Neural cell (in vitro differentiated cells): ENCODE data around the gene ABCA13. TPM values are rescaled to one million over a fixed set of nuclear protein-coding genes. Genes with fewer than 3 reads are reported as not detected.

ENCODE experiments used
- H2AFZ ChIP-seq: fragments of 200-600, 300-800 bp; sonication (generic), shearing (Covaris generic); 2 replicates; pipeline ENCODE4 v1.6.0; 2014; ENCODE audit warnings: low read depth, mild to moderate bottlenecking, antibody characterized with exemption, low read length, moderate library complexity
- H3F3A ChIP-seq: fragments of 200-600 bp; shearing (Covaris generic); 2 replicates; pipeline ENCODE4 v1.6.1; 2016; ENCODE audit warnings: mild to moderate bottlenecking, moderate library complexity, mixed read lengths, antibody characterized with exemption, low read length; ENCODE audit not compliant: insufficient read depth, poor library complexity, severe bottlenecking
- H3K27ac ChIP-seq: fragments of 200-600, 300-800 bp; sonication (generic), shearing (Covaris generic); 2 replicates; pipeline ENCODE4 v1.5.1; 2014; ENCODE audit warnings: mild to moderate bottlenecking, low read length, moderate library complexity
- H3K27me3 ChIP-seq: fragments of 300-800, 200-600 bp; sonication (generic), shearing (Covaris generic); 2 replicates; pipeline ENCODE4 v1.6.0; 2014; ENCODE audit warnings: mild to moderate bottlenecking, low read depth, low read length, moderate library complexity; ENCODE audit not compliant: insufficient read depth
- H3K36me3 ChIP-seq: fragments of 300-800, 200-600 bp; sonication (generic), shearing (Covaris generic); 2 replicates; pipeline ENCODE4 v1.5.1; 2014; ENCODE audit warnings: mild to moderate bottlenecking, antibody characterized with exemption, low read length, moderate library complexity; ENCODE audit not compliant: insufficient read depth
- H3K4me2 ChIP-seq: fragments of 300-800, 200-600 bp; sonication (generic), shearing (Covaris generic); 2 replicates; pipeline ENCODE4 v1.6.0; 2014; ENCODE audit warnings: mild to moderate bottlenecking, low read length
- H3K4me3 ChIP-seq: fragments of 300-800, 200-600 bp; sonication (generic), shearing (Covaris generic); 2 replicates; pipeline ENCODE4 v1.5.1; 2014; ENCODE audit warnings: mild to moderate bottlenecking, low read length, moderate library complexity
- H3K79me2 ChIP-seq: fragments of 200-600 bp; shearing (Covaris generic); replicated peaks from 2 replicates; pipeline ENCODE4 v1.6.0; 2014; ENCODE audit warnings: mild to moderate bottlenecking, low read length, moderate library complexity; ENCODE audit not compliant: insufficient read depth
- H3K9ac ChIP-seq: fragments of 300-800, 200-600 bp; sonication (generic), shearing (Covaris generic); 2 replicates; pipeline ENCODE4 v1.6.1; 2016; ENCODE audit warnings: mild to moderate bottlenecking, low read length, mixed read lengths
- H3K9me2 ChIP-seq: fragments of 200-600 bp; shearing (Covaris generic); 2 replicates; pipeline ENCODE4 v1.6.1; 2016; ENCODE audit warnings: mild to moderate bottlenecking, low read length, mixed read lengths; ENCODE audit not compliant: insufficient read depth
- H3K9me3 ChIP-seq: fragments of 200-600, 300-800 bp; sonication (generic), shearing (Covaris generic); 2 replicates; pipeline ENCODE4 v1.6.1; 2016; ENCODE audit warnings: mild to moderate bottlenecking, mixed run types, low read length, moderate library complexity, mixed read lengths
- H4K20me1 ChIP-seq: fragments of 200-600 bp; shearing (Covaris generic); 2 replicates; pipeline ENCODE4 v1.6.1; 2016; ENCODE audit warnings: mild to moderate bottlenecking, mixed run types; ENCODE audit not compliant: insufficient read depth
- EP300 ChIP-seq: fragments of 450-650 bp; conservative IDR thresholded peaks from 2 replicates; pipeline ENCODE4 v1.6.1; 2014; ENCODE audit warnings: antibody characterized with exemption, mild to moderate bottlenecking, moderate library complexity; ENCODE audit not compliant: poor library complexity, severe bottlenecking
- EZH2 ChIP-seq: fragments of 200-600, 300-800 bp; shearing (Covaris generic), sonication (generic); IDR thresholded peaks from 2 replicates; pipeline ENCODE4 v1.6.1; 2014; ENCODE audit warnings: antibody characterized with exemption, low read length, borderline replicate concordance, mild to moderate bottlenecking; ENCODE audit not compliant: insufficient read depth, poor library complexity, severe bottlenecking
- MXI1 ChIP-seq: fragments of 450-650 bp; conservative IDR thresholded peaks from 2 replicates; pipeline ENCODE4 v1.6.1; 2014; ENCODE audit warnings: antibody characterized with exemption, mild to moderate bottlenecking; ENCODE audit not compliant: poor library complexity, severe bottlenecking
- POLR2AphosphoS5 ChIP-seq: IDR thresholded peaks from 2 replicates; pipeline ENCODE4 v1.6.1; 2012
- RAD21 ChIP-seq: fragments of 450-650 bp; conservative IDR thresholded peaks from 2 replicates; pipeline ENCODE4 v1.6.1; 2014; ENCODE audit warnings: antibody characterized with exemption, mild to moderate bottlenecking, moderate library complexity
- SMC3 ChIP-seq: fragments of 450-650 bp; conservative IDR thresholded peaks from 2 replicates; pipeline ENCODE4 v1.6.1; 2014; ENCODE audit warnings: antibody characterized with exemption, mild to moderate bottlenecking, moderate library complexity; ENCODE audit not compliant: poor library complexity
- TAF1 ChIP-seq: IDR thresholded peaks from 2 replicates; pipeline ENCODE4 v1.6.1; 2012; ENCODE audit warnings: low read depth
- polyA plus RNA-seq: library from polyadenylated mRNA; depleted of rRNA; stranded (reverse); fragments of >200 nt; gene quantifications from 2 replicates; pipeline ENCODE4 v1.2.3, GENCODE V29; 2014
- TF ChIP-seq, protein P1 (sequence below): fragments of 450-650 bp; IDR thresholded peaks from 2 replicates; pipeline ENCODE4 v1.5.1; 2014; ENCODE audit warnings: antibody characterized with exemption, mild to moderate bottlenecking, moderate library complexity; ENCODE audit not compliant: poor library complexity, severe bottlenecking
- TF ChIP-seq, protein P2 (sequence below): IDR thresholded peaks from 2 replicates; pipeline ENCODE4 v1.6.1; 2012; ENCODE audit warnings: borderline replicate concordance

Gene ABCA13
- polyA plus RNA-seq, 1 donor from 2014 or later = 0.20 TPM

DNA sequence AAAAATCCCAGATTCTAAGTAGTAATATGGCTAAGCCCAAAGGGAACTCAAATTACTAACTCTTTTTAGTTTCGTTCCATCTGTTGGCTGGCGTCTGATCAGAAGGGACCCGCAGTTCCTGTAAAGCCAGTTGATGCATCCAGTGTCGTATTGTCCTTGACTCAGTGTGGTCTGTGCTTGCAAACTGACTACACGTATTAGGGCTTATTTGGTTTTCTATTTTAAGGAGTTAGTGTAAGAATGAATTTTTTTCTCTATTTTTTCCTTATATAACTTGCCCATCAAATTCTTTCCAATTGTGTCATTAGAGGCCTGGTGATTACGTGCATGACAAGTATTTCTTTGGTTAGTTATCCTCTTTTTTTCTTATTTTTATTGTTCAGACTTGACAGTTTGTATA lies 9.7 kb downstream of the ABCA13 start:
- H3K4me3 ChIP-seq = no peak overlapping the region
- no peaks in the 10 kb centered on the region for H3K9me2 ChIP-seq
- H3K9me3 ChIP-seq = no peaks in the 10 kb centered on the region
- no peak for TF ChIP-seq MXI1
- TF ChIP-seq, protein P1, sequence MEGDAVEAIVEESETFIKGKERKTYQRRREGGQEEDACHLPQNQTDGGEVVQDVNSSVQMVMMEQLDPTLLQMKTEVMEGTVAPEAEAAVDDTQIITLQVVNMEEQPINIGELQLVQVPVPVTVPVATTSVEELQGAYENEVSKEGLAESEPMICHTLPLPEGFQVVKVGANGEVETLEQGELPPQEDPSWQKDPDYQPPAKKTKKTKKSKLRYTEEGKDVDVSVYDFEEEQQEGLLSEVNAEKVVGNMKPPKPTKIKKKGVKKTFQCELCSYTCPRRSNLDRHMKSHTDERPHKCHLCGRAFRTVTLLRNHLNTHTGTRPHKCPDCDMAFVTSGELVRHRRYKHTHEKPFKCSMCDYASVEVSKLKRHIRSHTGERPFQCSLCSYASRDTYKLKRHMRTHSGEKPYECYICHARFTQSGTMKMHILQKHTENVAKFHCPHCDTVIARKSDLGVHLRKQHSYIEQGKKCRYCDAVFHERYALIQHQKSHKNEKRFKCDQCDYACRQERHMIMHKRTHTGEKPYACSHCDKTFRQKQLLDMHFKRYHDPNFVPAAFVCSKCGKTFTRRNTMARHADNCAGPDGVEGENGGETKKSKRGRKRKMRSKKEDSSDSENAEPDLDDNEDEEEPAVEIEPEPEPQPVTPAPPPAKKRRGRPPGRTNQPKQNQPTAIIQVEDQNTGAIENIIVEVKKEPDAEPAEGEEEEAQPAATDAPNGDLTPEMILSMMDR = no peak
- no peak for TF ChIP-seq EP300
- no peak for TF ChIP-seq EZH2
- no peak for TF ChIP-seq RAD21
- no peak for TF ChIP-seq TAF1
- TF ChIP-seq, protein P2, sequence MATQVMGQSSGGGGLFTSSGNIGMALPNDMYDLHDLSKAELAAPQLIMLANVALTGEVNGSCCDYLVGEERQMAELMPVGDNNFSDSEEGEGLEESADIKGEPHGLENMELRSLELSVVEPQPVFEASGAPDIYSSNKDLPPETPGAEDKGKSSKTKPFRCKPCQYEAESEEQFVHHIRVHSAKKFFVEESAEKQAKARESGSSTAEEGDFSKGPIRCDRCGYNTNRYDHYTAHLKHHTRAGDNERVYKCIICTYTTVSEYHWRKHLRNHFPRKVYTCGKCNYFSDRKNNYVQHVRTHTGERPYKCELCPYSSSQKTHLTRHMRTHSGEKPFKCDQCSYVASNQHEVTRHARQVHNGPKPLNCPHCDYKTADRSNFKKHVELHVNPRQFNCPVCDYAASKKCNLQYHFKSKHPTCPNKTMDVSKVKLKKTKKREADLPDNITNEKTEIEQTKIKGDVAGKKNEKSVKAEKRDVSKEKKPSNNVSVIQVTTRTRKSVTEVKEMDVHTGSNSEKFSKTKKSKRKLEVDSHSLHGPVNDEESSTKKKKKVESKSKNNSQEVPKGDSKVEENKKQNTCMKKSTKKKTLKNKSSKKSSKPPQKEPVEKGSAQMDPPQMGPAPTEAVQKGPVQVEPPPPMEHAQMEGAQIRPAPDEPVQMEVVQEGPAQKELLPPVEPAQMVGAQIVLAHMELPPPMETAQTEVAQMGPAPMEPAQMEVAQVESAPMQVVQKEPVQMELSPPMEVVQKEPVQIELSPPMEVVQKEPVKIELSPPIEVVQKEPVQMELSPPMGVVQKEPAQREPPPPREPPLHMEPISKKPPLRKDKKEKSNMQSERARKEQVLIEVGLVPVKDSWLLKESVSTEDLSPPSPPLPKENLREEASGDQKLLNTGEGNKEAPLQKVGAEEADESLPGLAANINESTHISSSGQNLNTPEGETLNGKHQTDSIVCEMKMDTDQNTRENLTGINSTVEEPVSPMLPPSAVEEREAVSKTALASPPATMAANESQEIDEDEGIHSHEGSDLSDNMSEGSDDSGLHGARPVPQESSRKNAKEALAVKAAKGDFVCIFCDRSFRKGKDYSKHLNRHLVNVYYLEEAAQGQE = no peak
- TF ChIP-seq SMC3 = no peak
- TF ChIP-seq POLR2AphosphoS5 = no peak
- no peaks in the 10 kb centered on the region for H3F3A ChIP-seq
- no peak overlapping the region for H3K4me2 ChIP-seq
- H3K79me2 ChIP-seq = no peaks in the 10 kb centered on the region
- H3K36me3 ChIP-seq = no peaks in the 10 kb centered on the region
- no peak overlapping the region for H2AFZ ChIP-seq
- no peaks in the 10 kb centered on the region for H4K20me1 ChIP-seq
- H3K27ac ChIP-seq = no peak overlapping the region
- no peak overlapping the region for H3K9ac ChIP-seq
- H3K27me3 ChIP-seq = no peaks in the 10 kb centered on the region

DNA sequence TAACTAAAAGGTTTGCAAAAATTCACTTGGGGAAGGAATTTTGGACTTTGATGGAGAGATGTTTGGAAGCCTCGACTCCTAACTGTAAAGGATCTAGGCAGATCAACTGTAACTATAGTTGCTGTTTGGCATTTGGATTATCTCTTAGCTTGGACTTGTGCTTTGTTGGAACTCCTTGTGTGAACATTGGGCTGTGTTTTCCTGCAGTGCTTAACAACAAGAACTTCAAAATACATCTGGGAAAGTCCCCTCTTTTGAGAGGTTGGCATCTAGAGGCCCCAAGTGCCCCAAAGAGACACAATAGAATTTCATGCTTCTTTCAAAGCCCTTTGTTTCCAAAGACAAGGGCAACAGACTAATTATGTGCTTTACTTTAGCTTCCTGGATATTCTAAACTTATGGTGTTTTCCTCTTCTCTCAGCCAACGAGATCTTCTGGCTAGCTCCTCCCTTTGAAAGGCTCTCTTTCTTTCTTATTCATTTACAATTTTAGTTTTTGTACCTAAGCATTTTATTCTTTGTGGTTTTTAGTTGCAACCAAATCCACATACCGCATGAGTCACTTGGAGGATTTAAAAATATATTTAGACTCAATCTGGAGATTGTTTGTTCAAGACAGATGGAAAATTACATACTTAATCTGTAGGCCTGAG lies 11.6 kb downstream of the ABCA13 start:
- Histone ChIP-seq H3K36me3 (no peaks in the 10 kb centered on the region), H3K27me3 (no peaks in the 10 kb centered on the region), H3K9ac (no peak overlapping the region), H2AFZ (no peak overlapping the region), H3K9me2 (no peaks in the 10 kb centered on the region), H3K27ac (no peak overlapping the region), H4K20me1 (no peaks in the 10 kb centered on the region), H3K4me3 (no peak overlapping the region), H3K9me3 (no peaks in the 10 kb centered on the region), H3K79me2 (no peaks in the 10 kb centered on the region), H3F3A (no peaks in the 10 kb centered on the region), H3K4me2 (no peak overlapping the region)
- TF ChIP-seq, protein P1 = no peak
- TF ChIP-seq, protein P2 = no peak
- TF ChIP-seq MXI1 (no peak), TAF1 (no peak), EZH2 (no peak), EP300 (no peak), SMC3 (no peak), POLR2AphosphoS5 (no peak), RAD21 (no peak)
